Fibroblast of villous mesenchyme (primary cell): ENCODE data around the gene LAD1. TPM values are rescaled to one million over a fixed set of nuclear protein-coding genes. Genes with fewer than 3 reads are reported as not detected.

ENCODE experiments used
- DNase-seq: peaks from one replicate; pipeline ENCODE4 v3.0.0-alpha.2; 2010; ENCODE audit warnings: low read depth
- H3K4me3 ChIP-seq: 2 replicates; pipeline ENCODE4 v1.5.1; 2011; ENCODE audit warnings: low read depth, mild to moderate bottlenecking, low read length
- CTCF ChIP-seq: IDR thresholded peaks from 2 replicates; pipeline ENCODE4 v1.5.1; 2012; ENCODE audit warnings: low read depth, mild to moderate bottlenecking, low read length; ENCODE audit not compliant: insufficient read depth
- total RNA-seq: library from RNA; depleted of rRNA; stranded (reverse); fragments of >200 nt; gene quantifications from 2 replicates; pipeline ENCODE4 v1.2.3, GENCODE V29; 2012

Gene LAD1
- total RNA-seq, 1 donor: not detected

- no peak for DNase-seq
- no peak for TF ChIP-seq CTCF
- H3K4me3 ChIP-seq: no peak overlapping the region
These were observed 57.7 kb downstream of the LAD1 start for GRCh38 chr1:201341377-201341776.

GRCh38 chr1:201336711-201337450 is 62.2 kb downstream of the LAD1 start:
- no peak overlapping the region for H3K4me3 ChIP-seq
- TF ChIP-seq CTCF: no peak
- DNase-seq: no peak

DNA sequence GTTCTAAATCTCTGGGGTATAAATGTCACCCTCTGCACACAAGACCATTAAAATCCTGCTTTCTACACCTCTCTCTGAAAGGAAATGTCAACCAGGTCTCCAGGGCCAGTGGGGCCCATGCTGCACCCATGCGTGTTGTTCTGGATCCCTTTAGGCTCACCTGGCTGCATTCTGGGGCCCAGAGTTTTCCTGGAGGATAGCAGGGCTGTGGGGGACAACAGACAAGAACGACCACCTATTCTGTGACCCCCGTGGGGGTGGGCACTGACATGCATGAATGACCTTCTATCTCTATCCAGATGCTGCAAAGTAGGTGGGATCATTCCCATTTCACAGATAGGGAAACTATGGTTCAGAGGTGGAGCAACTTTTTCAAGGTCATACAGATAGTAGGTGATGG is 63.2 kb downstream of the LAD1 start:
- TF ChIP-seq CTCF: no peak
- no peak for DNase-seq
- H3K4me3 ChIP-seq: no peak overlapping the region

DNA sequence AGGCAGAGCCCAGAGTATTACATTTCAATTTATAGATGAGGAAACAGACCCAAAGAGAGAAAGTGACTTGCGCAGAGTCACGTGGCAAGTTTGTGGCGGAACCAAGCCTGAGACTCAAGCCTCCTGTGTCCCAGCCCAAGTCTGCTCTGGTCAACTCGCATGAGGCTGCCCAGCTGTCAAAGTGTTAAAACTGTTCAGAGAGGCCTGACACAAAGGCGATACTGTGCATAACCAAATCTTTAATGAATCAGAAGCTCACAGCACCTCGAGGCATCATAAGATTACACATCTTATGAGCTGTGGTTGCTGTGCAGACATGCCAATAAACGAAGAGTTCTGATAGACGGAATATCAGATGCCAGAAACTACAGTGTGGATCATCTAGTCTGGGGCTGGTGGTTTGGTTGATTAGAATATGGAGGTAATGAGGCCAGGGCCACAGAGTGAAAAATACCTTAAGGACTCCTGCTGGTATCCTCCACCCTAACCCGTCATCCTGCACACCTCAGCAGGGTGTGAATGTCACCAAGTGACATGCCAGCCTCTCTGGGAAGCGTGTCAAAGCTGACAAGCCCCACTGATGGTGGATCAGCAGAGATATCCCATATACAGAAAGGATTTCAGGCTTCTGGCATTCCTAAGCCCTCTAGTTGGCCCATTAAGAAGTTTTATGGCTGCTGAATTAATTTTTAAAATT is 63.8 kb downstream of the LAD1 start:
- H3K4me3 ChIP-seq: no peak overlapping the region
- no peak for TF ChIP-seq CTCF
- DNase-seq: no peak

DNA sequence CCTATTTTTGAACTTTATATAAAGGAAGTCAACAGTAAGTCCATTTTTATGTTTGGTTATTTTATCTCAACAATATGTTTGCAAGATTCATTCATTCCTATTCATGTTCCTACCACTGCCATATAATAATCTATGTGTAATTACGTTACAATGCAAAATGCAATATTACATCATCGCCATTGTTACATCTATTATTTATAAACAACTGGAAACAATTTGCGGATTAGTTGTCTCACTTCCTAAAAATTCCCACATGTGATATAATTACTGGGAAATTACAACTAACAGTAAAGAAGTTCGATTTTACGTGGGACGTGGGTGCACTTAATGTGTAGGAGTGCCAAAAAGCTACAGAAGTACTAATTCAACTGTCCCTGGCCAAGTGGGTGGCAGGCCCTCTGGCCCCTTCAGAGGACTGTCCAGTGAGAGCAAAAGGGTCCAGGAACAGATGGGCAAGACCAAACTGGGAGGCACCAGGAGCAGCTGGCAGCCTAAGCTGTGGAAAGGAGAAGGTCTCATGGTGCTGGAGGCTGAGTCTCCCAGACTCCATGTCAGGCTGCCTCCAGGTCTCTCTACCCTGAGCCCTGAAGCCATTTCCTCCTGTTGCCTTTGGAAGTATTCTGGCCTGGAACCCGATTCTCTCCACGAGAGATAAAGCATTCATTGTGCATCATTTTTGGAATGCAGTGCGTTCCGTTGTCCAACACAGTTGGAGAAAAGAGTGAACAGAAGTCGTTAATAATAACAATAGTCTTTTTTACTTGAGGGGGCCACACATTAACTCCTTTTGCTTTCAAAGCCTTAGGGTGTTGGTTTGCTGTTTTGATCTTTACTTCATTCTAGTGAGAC is 64.6 kb downstream of the LAD1 start:
- DNase-seq: no peak

More for the DNA sequence above, 64.6 kb downstream of the LAD1 start:
- TF ChIP-seq CTCF: no peak
- H3K4me3 ChIP-seq: no peak overlapping the region
